Fibroblast of skin of back (primary cell): Measurements from ENCODE around the gene OR4C6. TPM values are rescaled to one million over a fixed set of nuclear protein-coding genes. Genes with fewer than 3 reads are reported as not detected.

Experiments used
- DNase-seq: peaks from one replicate; pipeline ENCODE4 v3.0.0-alpha.2; 2013
- polyA plus RNA-seq, 2 experiments: library from polyadenylated mRNA; unstranded; fragments of 120-200 nt; gene quantifications; one replicate each; pipeline ENCODE4 v1.2.1, GENCODE V29; 2013; ENCODE audit not compliant: insufficient read length in 2 of 2

The OR4C6 gene
- polyA plus RNA-seq (2013, experiment 1 of 2; ENCODE audit: insufficient read length), result not detected
- polyA plus RNA-seq (2013, experiment 2 of 2; ENCODE audit: insufficient read length), result not detected

- no peak for DNase-seq
These were observed at the start of gene OR4C6 for GRCh38 chr11:55661901-55662300. TSS of gene OR4C6 (plus strand) at chr11:55662201. CDS start at chr11:55665167, 2,966 bp downstream.

DNA sequence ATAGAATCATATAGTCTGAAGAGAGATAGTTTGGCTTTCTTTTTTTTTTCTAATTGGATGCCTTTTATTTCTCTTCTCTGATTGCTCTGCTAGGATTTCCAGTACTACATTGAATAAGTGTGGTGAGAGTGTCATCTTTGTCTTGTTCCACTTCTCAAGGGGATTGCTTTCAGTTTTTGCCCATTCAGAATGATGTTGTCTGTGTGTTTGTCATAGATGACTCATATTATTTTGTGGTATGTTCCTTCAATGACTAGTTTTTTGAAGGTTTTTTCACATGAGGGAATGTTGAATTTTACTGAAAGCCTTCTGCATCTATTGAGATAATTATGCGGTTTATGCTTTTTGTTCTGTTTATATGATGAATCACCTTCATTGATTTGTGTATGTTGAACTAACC, 37.5 kb upstream of the OR4C6 start:
- no peak for DNase-seq

- no peak for DNase-seq
These were observed 27.2 kb upstream of the OR4C6 start, which contains the start of gene OR4P4 for GRCh38 chr11:55634813-55635212. TSS of gene OR4P4 (plus strand) at chr11:55635113.

GRCh38 chr11:55648027-55648426, 14.0 kb upstream of the OR4C6 start, which contains the start of gene OR4S2:
TSS of gene OR4S2 (plus strand) at chr11:55648327. CDS start at chr11:55650904, 2,577 bp downstream.
- DNase-seq, result no peak

GRCh38 chr11:55652560-55652959, 9.4 kb upstream of the OR4C6 start:
- no peak for DNase-seq

- DNase-seq, result no peak
These were observed 6.9 kb upstream of the OR4C6 start for GRCh38 chr11:55655096-55655495.

- DNase-seq, result no peak
These were observed 3.9 kb upstream of the OR4C6 start for GRCh38 chr11:55658031-55658573.

DNA sequence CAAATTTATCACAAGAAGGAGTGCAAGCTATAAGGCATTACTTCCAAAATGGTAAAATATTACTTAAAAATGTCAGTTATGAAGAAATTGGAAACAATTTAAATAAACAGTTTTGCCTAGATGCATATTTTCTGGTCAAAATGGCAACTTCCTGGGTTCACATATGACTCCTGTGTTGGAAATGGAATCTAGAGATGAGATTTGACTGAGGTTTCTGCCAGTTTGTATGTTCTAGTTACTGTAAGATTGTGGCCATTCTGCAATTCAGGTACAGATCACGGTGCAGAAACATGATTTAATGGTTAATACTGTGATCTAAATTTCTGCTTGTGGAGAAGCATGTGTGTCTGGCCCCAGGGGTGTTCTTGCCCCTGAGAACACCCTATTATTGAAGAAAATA, 3.4 kb upstream of the OR4C6 start:
- no peak for DNase-seq

DNA sequence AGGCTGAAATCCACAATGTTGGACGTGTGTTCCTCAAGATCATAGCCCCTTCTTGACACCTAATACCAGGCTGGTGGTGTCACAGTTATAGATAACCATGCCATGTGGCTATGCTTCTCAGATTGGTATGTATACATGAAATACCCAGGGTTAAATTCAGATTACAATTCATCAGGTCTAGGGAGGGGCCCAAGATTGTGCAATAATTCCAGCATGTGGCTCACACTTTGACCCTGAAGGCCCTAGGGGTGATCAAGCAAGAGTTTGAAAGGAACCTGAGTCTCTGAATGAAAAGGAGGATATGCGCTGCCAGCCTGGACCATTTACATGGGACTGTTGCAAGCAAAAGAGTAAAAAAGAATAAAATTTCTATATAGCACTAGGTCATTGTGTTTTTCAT, 7.4 kb downstream of the OR4C6 start:
- DNase-seq, result no peak

GRCh38 chr11:55673860-55674259, 11.9 kb downstream of the OR4C6 start:
- no peak for DNase-seq

- DNase-seq, result no peak
These were observed 35.8 kb downstream of the OR4C6 start for GRCh38 chr11:55697817-55698216.

DNA sequence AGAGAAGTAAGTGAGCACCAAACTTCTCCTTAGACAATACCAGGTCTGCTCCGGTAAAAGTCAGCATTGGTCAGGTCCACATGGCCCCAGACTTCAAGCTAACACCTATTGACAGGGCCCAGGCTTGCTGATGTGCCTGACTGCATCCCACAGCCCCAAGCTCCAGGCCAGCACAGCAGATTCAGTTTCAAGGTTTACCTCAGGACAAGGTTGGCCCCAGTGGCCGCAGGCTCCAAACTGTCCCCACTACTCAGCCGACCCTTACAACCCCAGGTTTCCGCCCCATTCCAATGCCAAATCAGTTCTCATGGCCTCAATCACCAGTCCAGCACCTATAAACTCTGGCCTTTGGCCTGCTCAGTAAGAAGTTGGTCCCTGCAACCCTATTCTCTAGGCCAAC, 39.4 kb downstream of the OR4C6 start:
- no peak for DNase-seq

DNA sequence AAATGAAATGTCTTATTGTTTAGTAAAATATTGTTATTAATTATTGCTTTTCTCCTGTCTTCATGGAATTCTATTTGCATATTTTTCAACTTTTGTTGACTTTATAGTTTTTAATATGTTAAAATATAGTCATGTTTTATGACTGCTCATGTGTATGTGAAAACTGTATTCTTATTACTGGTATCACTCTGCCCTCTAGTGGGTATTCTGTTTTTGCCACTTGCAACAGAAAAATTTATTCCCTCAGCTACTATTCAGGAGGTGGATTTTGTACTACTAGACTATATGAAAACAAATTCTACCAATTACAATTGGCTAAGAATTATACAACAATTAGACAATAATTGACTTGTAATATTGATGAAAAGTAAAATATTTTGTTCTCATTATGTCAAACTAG, 45.0 kb downstream of the OR4C6 start:
- DNase-seq, result peak; percentile 11

GRCh38 chr11:55714982-55715888, 53.2 kb downstream of the OR4C6 start:
- no peak for DNase-seq
